ENCODE data around the gene GOLGA6L26.
"Not testable (repeated sequence)": the region's sequence is repeated elsewhere in the genome, so short reads cannot be mapped to it uniquely, and the experiment has no call there.

Gene GOLGA6L26, protein sequence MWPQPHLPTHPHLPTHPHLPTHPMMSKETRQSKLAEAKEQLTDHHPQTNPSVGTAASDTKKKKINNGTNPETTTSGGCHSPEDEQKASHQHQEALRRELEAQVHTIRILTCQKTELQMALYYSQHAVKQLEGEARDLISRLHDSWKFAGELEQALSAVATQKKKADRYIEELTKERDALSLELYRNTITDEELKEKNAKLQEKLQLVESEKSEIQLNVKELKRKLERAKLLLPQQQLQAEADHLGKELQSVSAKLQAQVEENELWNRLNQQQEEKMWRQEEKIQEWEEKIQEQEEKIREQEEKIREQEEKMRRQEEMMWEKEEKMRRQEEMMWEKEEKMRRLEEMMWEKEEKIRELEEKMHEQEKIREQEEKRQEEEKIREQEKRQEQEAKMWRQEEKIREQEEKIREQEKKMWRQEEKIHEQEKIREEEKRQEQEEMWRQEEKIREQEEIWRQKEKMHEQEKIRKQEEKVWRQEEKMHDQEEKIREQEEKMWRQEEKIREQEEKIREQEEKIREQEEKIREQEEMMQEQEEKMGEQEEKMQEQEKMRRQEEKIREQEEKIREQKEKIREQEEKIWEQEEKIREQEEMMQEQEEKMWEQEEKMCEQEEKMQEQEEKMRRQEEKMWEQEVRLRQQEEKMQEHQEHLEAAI

DNA sequence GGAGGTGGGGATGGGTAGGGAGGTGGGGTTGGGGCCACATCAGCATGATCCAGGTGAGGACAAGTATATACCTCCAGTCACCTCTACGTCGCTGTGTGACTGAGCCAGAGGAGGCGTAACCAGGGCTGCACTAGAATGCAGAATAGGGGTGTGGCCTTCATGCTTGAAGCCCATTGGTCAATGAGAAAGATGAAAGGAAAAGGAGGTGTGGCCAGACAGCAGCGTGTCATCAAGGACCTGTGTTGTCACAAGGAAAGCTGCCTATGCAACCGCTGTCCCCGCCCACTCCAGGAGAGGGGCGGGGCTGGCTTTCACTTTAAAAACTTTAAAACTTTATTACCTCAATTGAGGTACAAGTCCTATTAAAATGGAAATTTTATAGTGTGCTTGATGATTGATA, at the start of gene GOLGA6L26:
Gene GOLGA6L26, minus strand, starts transcription at position 101 of the 400 bp plus-strand sequence. Its CDS starts 61 bp downstream, at position 40.
- not testable (repeated sequence) for DNase-seq (ENCODE audit: low read depth)

DNA sequence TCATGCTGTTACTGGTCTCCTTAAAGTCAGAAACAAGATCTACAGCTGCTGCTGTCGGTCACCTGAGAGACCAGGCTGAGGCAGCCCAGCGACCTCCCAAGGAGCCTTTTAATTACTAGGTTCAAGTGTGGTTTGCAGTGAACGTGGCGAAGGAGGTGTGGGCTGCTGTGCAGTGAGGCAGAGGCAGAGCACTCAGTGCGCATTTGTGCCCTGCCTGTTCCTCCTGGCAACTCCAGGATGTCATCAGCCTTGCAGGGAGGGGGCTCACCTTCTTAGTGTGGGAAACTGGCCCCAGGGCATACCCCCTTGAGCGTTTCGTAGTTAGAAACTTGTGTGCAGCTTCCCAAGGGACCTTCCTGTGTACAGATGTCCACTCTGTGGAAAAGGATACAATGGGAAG, 47.2 kb upstream of the GOLGA6L26 start:
- DNase-seq (ENCODE audit: low read depth), result not testable (repeated sequence)

DNA sequence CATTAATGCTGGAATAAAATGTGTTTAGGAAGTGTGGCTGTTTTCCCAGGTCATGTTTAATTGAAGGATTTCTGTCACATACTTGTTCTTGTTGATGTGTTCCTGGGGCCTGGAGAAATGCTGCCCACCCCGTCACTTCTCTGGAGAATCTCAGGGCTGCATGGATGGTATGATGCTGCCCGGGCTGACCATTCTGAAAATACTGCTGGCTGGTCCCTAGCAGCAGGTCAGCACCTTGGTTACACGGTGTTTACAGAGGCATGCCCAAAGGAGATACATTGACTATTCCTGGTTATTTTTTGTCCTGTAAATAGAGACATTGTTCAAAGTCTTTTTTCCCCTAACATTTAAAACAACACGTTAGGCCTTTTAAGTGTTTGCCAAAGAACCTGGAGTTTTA, 46.7 kb upstream of the GOLGA6L26 start:
- not testable (repeated sequence) for DNase-seq (ENCODE audit: low read depth)

DNA sequence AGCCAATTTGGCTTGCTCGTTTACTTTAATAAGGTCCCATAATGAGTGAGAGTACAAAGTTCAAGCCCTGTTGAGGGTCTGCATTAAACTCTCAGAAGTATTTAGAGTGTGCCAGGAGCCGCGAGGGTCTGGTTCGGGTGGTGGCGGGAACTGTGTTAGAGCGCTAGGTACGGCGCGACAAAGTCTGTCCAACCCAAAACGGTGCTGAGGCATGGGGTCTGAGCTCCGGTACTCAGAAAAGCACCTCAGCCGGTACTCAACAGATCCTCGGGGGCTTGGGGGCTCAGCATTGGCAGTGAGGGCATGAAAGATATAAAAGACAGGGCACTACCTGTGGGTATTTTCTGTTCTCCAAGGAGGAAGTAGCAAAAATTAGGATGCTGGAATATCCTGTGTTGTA, 45.0 kb upstream of the GOLGA6L26 start:
- DNase-seq (ENCODE audit: low read depth), result not testable (repeated sequence)

DNA sequence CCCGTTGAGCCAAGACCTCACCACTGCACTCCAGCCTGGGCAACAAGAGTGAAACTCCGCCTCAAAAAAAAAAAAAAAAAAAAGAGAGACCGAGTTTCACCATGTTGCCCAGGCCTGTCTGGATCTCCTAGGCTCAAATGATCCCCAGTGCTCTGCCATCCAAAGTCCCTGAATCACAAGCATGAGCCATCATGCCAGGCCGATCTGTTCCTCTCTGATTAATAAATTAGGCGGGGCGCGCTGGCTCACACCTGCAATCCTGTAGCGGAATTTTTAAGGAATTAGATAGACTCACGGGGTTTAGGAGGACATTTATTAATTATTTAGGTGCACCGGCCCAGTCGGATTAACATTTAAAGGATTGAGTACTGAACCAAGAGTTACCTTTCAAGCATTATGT, 40.2 kb upstream of the GOLGA6L26 start:
- DNase-seq (ENCODE audit: low read depth), result not testable (repeated sequence)

DNA sequence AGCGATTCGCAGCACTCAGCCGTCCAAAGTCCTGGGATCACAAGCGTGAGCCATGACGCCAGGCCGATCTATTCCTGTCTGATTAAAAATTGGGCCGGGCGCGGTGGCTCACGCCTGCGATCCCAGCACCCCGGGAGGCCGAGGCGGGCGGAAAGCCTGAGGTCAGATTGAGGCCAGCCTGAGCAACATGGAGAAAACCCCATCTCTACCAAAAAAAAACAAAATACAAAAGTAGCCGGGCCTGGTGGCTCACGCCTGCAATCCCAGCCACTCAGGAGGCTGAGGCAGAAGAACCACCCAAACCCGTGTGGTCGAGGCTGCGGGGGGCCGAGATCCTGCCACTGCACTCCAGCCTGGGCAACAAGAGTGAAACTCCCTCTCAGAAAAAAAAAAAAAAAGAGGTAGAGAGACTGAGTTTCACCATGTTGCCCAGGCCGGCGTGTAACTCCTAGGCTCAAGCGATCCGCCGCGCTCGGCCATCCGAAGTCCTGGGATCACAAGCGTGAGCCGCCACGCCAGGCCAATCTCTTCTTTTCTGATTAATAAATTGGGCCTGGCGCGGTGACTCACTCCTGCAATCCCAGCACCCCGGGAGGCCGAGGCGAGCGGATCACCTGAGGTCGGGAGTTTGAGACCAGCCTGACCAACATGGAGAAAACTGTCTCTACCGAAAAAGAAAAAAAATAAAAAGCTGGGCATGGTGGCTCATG, 39.0 kb upstream of the GOLGA6L26 start:
- DNase-seq (ENCODE audit: low read depth), result not testable (repeated sequence)

DNA sequence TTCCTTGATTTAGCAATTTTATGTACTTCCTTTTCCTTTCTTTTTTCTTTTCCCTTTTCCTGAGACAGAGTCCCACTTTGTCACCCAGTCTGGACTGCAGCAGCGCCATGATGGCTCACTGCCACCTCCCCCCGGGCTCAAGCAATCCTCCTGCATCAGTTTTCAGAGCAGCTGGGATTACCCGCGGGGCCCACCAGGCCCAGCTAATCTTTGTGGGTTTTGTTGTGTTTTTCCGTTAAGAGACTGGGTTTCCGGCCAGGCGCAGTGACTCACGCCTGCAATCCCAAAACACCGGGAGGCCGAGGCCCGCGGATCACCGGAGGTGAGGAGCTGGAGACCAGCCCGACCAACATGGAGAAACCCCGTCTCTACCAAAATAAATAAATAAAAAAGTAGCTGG, 38.3 kb upstream of the GOLGA6L26 start:
- no peak for DNase-seq (ENCODE audit: low read depth)

DNA sequence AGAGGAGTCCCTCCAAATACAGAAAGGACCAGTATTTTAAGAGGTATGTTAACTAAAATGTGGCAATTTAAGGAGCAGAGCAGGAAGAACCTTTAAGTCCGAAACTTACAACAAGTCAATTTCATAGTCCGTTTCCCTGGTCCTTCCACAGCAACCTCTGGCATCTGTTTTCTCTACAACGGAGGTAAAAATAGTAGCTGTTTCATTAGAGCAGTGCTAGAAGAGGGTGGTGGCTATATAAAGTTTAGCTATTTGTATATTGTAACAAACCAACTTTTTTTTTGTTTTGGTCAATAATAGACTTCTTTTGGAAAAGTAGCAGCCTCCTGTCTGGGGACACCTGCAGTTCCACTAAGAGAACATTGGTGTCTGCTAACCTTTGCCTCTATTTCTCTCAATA, 37.9 kb upstream of the GOLGA6L26 start:
- not testable (repeated sequence) for DNase-seq (ENCODE audit: low read depth)

DNA sequence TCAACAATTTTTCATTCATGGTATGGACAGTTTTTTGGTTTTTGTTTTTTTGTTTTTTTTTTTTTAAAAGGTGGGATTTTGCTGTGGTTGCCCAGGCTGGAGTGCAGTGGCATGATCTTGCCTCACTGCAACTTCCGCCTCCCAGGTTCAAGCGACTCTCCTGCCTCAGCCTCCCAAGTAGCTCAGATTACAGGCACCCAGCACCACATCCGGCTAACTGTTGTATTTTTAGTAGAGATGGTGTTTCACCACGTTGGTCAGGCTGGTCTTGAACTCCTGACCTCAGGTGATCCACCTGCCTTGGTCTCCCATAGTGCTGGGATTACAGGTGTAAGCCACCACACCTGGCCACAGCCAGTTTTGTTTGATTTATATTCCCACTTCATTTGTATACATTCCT, 37.1 kb upstream of the GOLGA6L26 start:
- DNase-seq (ENCODE audit: low read depth), result not testable (repeated sequence)

DNA sequence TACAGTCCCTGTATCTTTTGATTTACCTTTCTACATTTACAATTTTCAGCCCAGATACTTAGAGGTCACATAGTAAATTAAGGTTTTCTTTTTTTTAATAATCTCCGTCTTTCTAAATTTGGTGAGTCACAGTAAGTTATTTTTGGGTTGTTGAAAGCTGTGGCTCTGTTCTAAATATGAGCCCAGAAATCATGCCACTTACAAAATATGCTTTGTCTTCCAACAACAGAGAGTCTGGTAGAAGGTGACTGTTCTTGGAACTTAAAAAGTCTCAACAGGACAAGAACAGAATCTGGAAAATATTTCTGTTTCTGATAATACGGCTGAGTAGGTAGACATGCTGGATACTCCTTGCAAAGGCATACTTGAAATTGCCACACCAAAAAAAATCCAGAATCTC, 36.6 kb upstream of the GOLGA6L26 start:
- DNase-seq (ENCODE audit: low read depth), result no peak

DNA sequence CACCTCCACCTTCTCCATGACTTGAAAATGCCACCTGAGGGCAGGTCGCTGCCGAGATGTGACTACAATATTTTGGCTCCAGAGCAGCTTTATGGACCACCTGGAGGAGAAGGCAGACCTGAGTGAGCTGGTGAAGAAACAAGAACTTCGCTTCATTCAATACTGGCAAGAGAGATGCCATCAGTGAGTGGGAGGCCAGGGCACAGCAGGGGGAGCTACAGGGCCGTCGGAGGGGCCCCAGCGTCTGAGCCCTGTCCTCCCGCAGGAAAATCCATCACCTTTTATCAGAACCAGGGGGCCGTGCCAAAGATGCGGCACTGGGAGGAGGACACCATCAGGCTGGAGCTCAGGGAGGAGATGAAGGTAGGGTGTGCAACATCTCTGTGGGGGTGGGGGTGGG, 30.3 kb upstream of the GOLGA6L26 start:
- DNase-seq (ENCODE audit: low read depth), result not testable (repeated sequence)

DNA sequence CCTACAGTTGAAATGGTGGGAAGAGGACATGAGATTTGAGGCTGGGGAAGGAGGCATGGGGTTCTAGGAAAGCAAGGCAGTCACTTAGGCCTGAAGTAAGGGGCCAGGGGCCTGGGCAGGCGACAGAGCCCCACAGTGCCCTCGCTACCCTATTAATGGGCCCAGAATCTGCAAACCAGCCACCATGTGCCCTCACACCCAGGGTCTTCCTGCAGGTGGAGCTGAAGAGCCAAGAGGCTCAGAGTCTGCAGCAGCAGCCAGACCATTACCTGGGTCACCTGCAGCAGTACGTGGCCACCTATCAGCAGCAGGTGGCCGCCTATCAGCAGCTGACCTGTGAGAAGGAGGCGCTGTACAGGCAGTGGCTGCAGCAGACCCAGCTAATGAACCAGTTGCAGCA, 28.6 kb upstream of the GOLGA6L26 start:
- DNase-seq (ENCODE audit: low read depth), result not testable (repeated sequence)

DNA sequence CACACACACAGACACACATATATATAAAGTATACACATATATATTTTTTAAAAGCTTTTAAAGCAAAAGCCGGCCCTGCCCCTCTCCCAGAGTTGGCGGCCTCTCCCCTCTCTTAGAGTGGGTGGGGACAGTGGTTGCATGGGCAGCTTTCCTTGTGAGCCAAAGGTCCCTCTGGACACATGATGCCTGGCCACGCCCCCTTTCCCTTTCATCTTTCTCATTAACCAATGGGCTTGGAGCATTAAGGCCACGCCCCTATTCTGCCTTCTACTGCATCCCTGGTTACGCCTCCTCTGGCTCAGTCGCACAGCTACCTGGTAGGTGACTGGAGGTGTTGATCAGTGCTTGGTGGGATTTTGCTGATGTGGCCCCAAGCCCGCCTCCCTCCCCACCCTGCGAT, 20.5 kb upstream of the GOLGA6L26 start, which contains the start of gene GOLGA8S:
Gene GOLGA8S, plus strand, starts transcription at position 301 of the 400 bp plus-strand sequence. Its CDS starts 62 bp downstream, at position 363.
- not testable (repeated sequence) for DNase-seq (ENCODE audit: low read depth)

DNA sequence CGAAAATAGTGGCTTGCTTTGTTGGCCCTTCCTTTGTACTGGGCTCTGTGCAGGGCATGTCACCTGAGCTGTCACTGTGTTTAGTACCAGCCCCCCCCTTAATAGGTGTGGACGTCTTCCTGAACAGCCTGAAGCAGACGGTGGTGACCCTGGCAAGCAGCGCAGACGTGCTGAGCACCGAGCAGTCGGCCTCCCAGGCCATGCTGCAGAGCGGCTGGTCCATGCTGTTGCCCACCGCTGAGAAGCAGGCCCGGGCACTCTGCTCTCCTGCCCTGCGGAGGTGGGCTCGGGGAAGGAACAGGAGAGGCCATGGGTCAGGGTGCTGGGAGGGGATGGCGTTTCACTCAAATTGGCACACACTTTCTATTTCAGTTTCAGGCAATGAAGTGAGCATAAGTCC, 22.8 kb downstream of the GOLGA6L26 start:
- not testable (repeated sequence) for DNase-seq (ENCODE audit: low read depth)

DNA sequence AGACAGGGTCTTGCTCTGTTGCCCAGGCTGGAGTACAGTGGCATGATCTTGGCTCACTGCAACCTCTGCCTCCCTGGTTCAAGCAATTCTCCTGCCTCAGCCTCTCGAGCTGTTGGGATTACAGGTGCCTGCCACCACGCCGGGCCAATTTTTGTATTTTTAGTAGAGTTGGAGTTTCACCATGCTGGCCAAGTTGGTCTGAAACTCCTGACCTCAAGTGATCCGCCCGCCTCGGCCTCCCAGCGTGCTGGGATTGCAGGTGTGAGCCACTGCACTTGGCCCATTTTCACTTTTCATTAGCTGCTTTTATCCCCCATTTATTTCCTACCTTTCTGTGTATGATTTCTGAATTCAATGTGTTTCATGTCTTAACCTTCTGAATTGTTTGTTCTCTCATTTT, 28.1 kb downstream of the GOLGA6L26 start:
- DNase-seq (ENCODE audit: low read depth), result not testable (repeated sequence)

DNA sequence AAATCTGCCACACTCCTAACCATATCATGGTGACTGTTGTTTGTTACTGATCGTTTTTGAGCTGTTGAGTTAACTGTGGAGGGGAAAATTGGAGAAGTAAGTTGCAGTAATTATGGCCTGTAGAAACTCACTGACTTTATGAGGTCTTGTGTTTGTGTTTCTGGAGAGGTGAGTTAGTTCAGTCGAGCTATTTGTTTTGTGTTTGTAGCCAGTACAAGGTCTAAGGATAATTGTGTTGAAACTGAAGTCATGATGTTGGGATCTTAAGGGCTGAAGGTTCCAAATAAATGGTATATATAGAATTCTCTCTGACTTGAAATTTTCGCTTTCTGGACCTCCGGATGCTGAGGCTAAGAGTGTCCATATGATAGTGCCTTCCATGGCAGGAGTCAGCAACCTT, 29.2 kb downstream of the GOLGA6L26 start:
- DNase-seq (ENCODE audit: low read depth), result not testable (repeated sequence)

DNA sequence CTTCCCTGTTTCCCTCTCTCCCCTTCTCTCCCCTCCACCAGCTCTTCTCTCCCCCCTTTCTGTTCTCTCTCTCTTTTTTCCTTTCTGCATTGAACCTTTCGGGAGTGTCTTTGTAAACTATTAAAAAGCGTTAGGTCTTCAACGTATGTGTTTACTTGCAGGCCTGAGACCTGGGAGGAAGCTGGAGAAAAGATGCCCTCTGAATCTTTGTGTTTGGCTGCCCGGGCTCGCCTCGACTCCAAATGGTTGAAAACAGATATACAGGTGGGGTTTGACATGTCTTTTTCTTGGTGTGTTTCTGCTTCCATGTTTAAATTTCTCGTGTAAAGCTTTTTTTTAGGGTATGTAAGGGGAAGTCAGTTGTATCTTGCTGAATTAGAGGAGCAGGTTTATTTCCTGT, 29.7 kb downstream of the GOLGA6L26 start:
- DNase-seq (ENCODE audit: low read depth), result not testable (repeated sequence)

DNA sequence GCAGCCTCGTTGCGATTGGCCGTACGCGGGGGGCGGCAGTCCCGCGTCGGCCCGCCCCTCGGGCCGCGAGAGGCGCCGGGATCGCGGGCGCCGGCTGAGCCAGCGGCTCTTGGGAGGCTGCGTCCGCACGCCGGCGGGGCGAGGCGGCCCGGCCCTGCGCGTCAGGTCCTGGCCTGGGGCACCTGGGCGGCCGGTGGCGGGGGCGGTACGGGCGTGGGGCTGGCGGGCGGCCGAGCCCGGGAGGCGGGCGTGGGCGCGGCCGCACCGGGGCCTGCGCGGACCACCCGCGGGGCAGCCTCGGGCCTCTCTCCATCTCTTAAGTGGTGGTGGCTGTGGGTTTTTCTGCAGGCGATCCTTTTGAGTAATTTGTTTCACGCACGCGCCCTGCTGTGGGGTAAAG, 30.3 kb downstream of the GOLGA6L26 start:
- DNase-seq (ENCODE audit: low read depth), result not testable (repeated sequence)

DNA sequence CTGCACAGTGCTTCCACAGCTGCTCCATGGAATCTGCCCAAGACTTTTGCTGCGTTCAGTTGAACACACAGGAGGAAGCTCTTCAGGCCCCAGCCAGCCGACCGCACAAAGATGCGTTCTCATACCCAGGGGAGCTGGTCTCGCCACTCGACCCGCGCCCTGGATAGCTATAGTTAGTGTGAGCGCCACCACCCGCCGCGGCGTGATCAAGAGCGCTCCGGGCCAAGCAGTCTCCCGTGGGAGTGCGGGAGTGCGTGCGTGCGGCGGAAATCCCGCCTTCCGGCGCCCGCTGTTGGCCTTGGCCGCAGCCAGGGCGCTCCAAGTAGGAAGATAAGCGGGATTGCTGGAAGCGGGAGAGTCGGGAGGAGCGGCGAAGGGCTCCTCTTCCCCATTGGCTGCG, 30.8 kb downstream of the GOLGA6L26 start:
- DNase-seq (ENCODE audit: low read depth), result not testable (repeated sequence)

Data from HS-5 (cell line).